Measurements from ENCODE around the gene PLXNC1.

DNA sequence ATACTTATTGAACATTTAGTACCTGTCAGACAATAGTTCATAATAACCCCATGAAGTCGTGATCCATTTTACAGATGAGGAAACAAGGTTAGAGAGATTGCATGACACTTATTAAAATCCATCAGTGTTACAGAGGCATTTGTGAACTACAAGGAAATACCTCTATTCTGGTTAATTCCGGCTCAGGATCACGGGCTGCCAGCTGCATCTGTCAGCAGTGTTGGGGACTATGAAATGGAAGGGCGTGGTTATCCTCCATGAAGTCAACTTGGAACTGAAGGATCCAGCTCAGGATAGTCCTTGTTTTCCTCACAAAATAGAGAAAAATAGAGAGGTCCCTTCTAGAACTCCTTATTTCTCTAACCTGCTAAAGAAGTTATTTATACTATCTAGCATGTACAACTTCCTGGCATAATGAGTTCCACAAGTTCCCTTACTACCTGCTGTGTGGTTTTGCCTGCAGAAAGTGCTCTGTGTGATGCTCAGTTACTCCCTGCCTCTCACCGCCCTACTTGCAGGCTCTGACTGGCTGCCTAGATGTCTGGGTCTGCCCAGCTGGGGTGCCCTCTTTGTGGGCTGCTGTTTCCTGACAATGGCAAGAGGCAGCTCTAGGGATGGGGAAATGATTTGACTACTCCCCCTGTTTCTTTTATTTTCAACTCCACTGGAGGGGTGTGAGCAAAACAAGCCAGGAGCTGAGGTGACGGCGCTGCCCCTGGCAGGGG lies 36.8 kb downstream of the PLXNC1 start:
- no peak for TF ChIP-seq CTCF (conservative IDR thresholded peaks at IDR 0.05 in 1 of 2, IDR thresholded peaks at IDR 0.05 in 1 of 2; ENCODE audit: extremely low read depth in 1 of 2, insufficient read depth in 1 of 2, low read depth in 1 of 2, low read length in 2 of 2)
- no peak for TF ChIP-seq EZH2 (IDR thresholded peaks at IDR 0.05; ENCODE audit: borderline replicate concordance, low read length)

Measured in mammary epithelial cell (primary cell).